Endothelial cell of umbilical vein (primary cell): ENCODE measurements around the gene FMNL2. TPM values are rescaled to one million over a fixed set of nuclear protein-coding genes. Genes with fewer than 3 reads are reported as not detected.

ENCODE experiments used
- BruUV-seq: library from RNA; stranded (reverse); fragments of 400-500 nt; replicated peaks from 2 replicates; lab custom pipeline; 2021; lab: Mats Ljungman, UMichigan
- CTCF ChIA-PET: fragments of 300-600, 350-600 bp; sonication (Branson Sonifier 250); formaldehyde crosslinking; loops from one replicate; lab custom pipeline; 2021; ENCODE audit warnings: antibody characterized with exemption, inconsistent platforms; lab: Charles Lee
- POLR2A ChIA-PET: fragments of 300-600, 350-600 bp; sonication (Branson Sonifier 250); formaldehyde crosslinking; loops from one replicate; lab custom pipeline; 2021; ENCODE audit warnings: antibody characterized with exemption, inconsistent platforms; lab: Charles Lee
- DNase-seq: peaks from one replicate; pipeline ENCODE4 v3.0.0-alpha.2; 2011; ENCODE audit warnings: low read depth, low spot score
- FAIRE-seq: peaks from 2 replicates; lab custom pipeline; 2011; peaks lifted over from hg19 to GRCh38; lab: Jason Lieb, UNC
- H2AFZ ChIP-seq: 2 replicates; pipeline ENCODE4 v1.6.0; 2012; ENCODE audit warnings: low read depth, low read length, control low read depth, inconsistent platforms
- H3K27ac ChIP-seq: 2 replicates; pipeline ENCODE4 v1.5.1; 2011; ENCODE audit warnings: low read depth, mild to moderate bottlenecking, control low read depth, low read length, moderate library complexity; ENCODE audit not compliant: insufficient read depth
- H3K27me3 ChIP-seq, 2 experiments: 2 replicates each; pipeline versions ENCODE4 v1.6.0 to v1.6.1; 2011; ENCODE audit warnings: low read length in 2 of 2, mixed read lengths in 1 of 2; ENCODE audit not compliant: control insufficient read depth in 2 of 2, insufficient read depth in 2 of 2
- H3K36me3 ChIP-seq, 2 experiments: 2 replicates in 1 of 2; 3 replicates in 1 of 2; pipeline ENCODE4 v1.5.1; 2011; ENCODE audit warnings: low read length in 2 of 2, mild to moderate bottlenecking in 1 of 2, moderate library complexity in 1 of 2; ENCODE audit not compliant: control insufficient read depth in 2 of 2, insufficient read depth in 2 of 2; ENCODE audit errors: extremely low read depth in 1 of 2
- H3K4me1 ChIP-seq: 3 replicates; pipeline ENCODE4 v1.5.1; 2011; ENCODE audit warnings: mild to moderate bottlenecking, low read length; ENCODE audit not compliant: control insufficient read depth, insufficient read depth; ENCODE audit errors: extremely low read depth
- H3K4me2 ChIP-seq: 2 replicates; pipeline ENCODE4 v1.6.1; 2011; ENCODE audit warnings: low read length, control low read depth, mixed read lengths; ENCODE audit not compliant: insufficient read depth
- H3K4me3 ChIP-seq, 3 experiments: fragments of 200-600 bp in 1 of 3; sonication (generic), shearing (Covaris generic) in 1 of 3; replicated peaks in 1 of 3; 2 replicates each; pipeline ENCODE4 v1.5.1; 2011 to 2016; ENCODE audit warnings: control low read depth in 3 of 3, low read length in 3 of 3, mild to moderate bottlenecking in 2 of 3, inconsistent platforms in 1 of 3, low read depth in 1 of 3, moderate library complexity in 1 of 3; ENCODE audit not compliant: insufficient read depth in 1 of 3
- H3K79me2 ChIP-seq: 2 replicates; pipeline ENCODE4 v1.6.0; 2012; ENCODE audit warnings: low read length, inconsistent platforms; ENCODE audit not compliant: control insufficient read depth, insufficient read depth
- H3K9ac ChIP-seq: replicated peaks from 2 replicates; pipeline ENCODE3; 2011; ENCODE audit warnings: low read length, control low read depth; ENCODE audit not compliant: insufficient read depth; ENCODE audit errors: extremely low read depth
- H3K9me1 ChIP-seq: replicated peaks from 3 replicates; pipeline ENCODE4 v1.6.0; 2011; ENCODE audit warnings: mild to moderate bottlenecking, low read length; ENCODE audit not compliant: control insufficient read depth, insufficient read depth; ENCODE audit errors: extremely low read depth
- H3K9me3 ChIP-seq: replicated peaks from 2 replicates; pipeline ENCODE4 v1.5.1; 2012; ENCODE audit warnings: low read length, inconsistent platforms; ENCODE audit not compliant: control insufficient read depth, insufficient read depth
- H4K20me1 ChIP-seq: replicated peaks from 2 replicates; pipeline ENCODE3; 2011; ENCODE audit warnings: mild to moderate bottlenecking, low read length; ENCODE audit not compliant: control insufficient read depth, insufficient read depth; ENCODE audit errors: extremely low read depth
- EZH2 ChIP-seq: IDR thresholded peaks from 2 replicates; pipeline ENCODE4 v1.6.1; 2012; ENCODE audit warnings: borderline replicate concordance, low read depth, mild to moderate bottlenecking, moderate library complexity, low read length, inconsistent platforms; ENCODE audit not compliant: severe bottlenecking
- FOS ChIP-seq: IDR thresholded peaks from 2 replicates; pipeline ENCODE4 v1.6.1; 2011; ENCODE audit warnings: mild to moderate bottlenecking, low read length, moderate library complexity, borderline replicate concordance; ENCODE audit not compliant: insufficient read depth
- GATA2 ChIP-seq: IDR thresholded peaks from 2 replicates; pipeline ENCODE4 v1.7.0; 2011; ENCODE audit warnings: low read depth, mild to moderate bottlenecking, moderate library complexity, mixed read lengths, low read length; ENCODE audit not compliant: insufficient read length, insufficient read depth
- JUN ChIP-seq: IDR thresholded peaks from 2 replicates; pipeline ENCODE4 v1.6.1; 2011; ENCODE audit warnings: borderline replicate concordance, low read depth; ENCODE audit not compliant: insufficient read length, insufficient read depth
- MYC ChIP-seq: IDR thresholded peaks from one replicate; pipeline ENCODE4 v1.6.1; 2011; ENCODE audit warnings: mild to moderate bottlenecking, low read depth, low read length
- POLR2A ChIP-seq: IDR thresholded peaks from 2 replicates; pipeline ENCODE4 v1.6.1; 2012; ENCODE audit warnings: low read depth, mild to moderate bottlenecking, control low read depth, low read length
- POLR2AphosphoS5 ChIP-seq: IDR thresholded peaks from 2 replicates; pipeline ENCODE4 v1.6.1; 2012; ENCODE audit warnings: low read depth, mild to moderate bottlenecking, control low read depth, low read length, moderate library complexity; ENCODE audit not compliant: insufficient read depth
- dilution Hi-C: fragments of 300-500 bp; cut with MboI; formaldehyde crosslinking; loops from one replicate; pipeline ENCODE4 v1.15.0; 2019; ENCODE audit warnings: low sequenced_read_pairs; ENCODE audit not compliant: extremely low pct_ligation_motif_present
- intact Hi-C: fragments of 100-400 bp; cut with micrococcal nuclease; formaldehyde crosslinking; loops from one replicate; pipeline ENCODE4 v1.10.0; 2022
- polyA plus RNA-seq, 4 experiments: library from polyadenylated mRNA; depleted of rRNA in 3 of 4; stranded (reverse) in 3 of 4; unstranded in 1 of 4; fragments of >200 nt; gene quantifications; 2 replicates each; pipeline versions ENCODE4 v1.2.1 to v1.2.3, GENCODE V29; 2011 to 2012; ENCODE audit warnings: missing spikeins in 1 of 4
- total RNA-seq: library from RNA; stranded (reverse); gene quantifications from 2 replicates; pipeline ENCODE4 v1.2.3, GENCODE V29; 2021
- TF ChIP-seq, protein P1 (sequence below): IDR thresholded peaks from 2 replicates; pipeline ENCODE4 v1.6.1; 2011; ENCODE audit not compliant: insufficient read depth, insufficient read length
- TF ChIP-seq, protein P2 (sequence below), 2 donors: IDR thresholded peaks; 1 replicate in 1 of 2; 2 replicates in 1 of 2; pipeline ENCODE4 v1.5.1; 2011; ENCODE audit warnings: low read length in 2 of 2, mild to moderate bottlenecking in 2 of 2, moderate library complexity in 2 of 2, control low read depth in 1 of 2, inconsistent platforms in 1 of 2, low read depth in 1 of 2; ENCODE audit not compliant: insufficient read depth in 1 of 2; ENCODE audit errors: extremely low read depth in 1 of 2

FMNL2 gene
- total and polyA plus RNA-seq, 2 donors (not counting 3 experiments of a cell fraction or from before 2014, with no cell fraction given), result 8.3 to 28.0 TPM

DNA sequence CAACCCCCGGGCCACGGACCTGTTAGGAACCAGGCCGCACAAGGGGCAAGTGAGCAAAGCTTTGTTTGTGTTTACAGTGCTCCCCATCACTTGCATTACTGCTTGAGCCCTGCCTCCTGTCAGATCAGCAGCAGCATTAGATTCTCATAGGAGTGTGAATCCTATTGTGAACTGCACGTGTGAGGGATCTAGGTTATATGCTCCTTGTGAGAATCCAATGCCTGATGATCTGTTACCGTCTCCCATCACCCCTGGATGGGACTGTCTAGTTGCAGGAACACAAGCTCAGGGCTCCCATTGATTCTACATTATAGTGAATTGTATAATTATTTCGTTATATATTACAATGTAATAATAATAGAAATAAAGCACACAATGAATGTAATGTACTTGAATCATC lies 125.6 kb downstream of the FMNL2 start:
- no peaks in the 10 kb centered on the region for H3K27me3 ChIP-seq
- H3K9me3 ChIP-seq, result no peaks in the 10 kb centered on the region
- peaks cover 10% of the 10 kb centered on the region for H3K79me2 ChIP-seq
- no peaks in the 10 kb centered on the region for H3K9me1 ChIP-seq
- no TSS peak for BruUV-seq
- no peak overlapping the region for H3K4me2 ChIP-seq
- intact Hi-C loops, result no loop called here
- no peak for FAIRE-seq
- no peak for TF ChIP-seq EZH2
- TF ChIP-seq GATA2, result no peak
- TF ChIP-seq FOS, result no peak
- no peak for TF ChIP-seq POLR2AphosphoS5
- TF ChIP-seq JUN, result no peak
- no peak for TF ChIP-seq MYC
- TF ChIP-seq, protein P1, sequence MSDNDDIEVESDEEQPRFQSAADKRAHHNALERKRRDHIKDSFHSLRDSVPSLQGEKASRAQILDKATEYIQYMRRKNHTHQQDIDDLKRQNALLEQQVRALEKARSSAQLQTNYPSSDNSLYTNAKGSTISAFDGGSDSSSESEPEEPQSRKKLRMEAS, result no peak
- no peak for TF ChIP-seq POLR2A
- TF ChIP-seq, protein P2, sequence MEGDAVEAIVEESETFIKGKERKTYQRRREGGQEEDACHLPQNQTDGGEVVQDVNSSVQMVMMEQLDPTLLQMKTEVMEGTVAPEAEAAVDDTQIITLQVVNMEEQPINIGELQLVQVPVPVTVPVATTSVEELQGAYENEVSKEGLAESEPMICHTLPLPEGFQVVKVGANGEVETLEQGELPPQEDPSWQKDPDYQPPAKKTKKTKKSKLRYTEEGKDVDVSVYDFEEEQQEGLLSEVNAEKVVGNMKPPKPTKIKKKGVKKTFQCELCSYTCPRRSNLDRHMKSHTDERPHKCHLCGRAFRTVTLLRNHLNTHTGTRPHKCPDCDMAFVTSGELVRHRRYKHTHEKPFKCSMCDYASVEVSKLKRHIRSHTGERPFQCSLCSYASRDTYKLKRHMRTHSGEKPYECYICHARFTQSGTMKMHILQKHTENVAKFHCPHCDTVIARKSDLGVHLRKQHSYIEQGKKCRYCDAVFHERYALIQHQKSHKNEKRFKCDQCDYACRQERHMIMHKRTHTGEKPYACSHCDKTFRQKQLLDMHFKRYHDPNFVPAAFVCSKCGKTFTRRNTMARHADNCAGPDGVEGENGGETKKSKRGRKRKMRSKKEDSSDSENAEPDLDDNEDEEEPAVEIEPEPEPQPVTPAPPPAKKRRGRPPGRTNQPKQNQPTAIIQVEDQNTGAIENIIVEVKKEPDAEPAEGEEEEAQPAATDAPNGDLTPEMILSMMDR (IDR thresholded peaks at IDR 0.05; ENCODE audit: extremely low read depth in 1 of 2, insufficient read depth in 1 of 2, low read depth in 1 of 2, low read length in 2 of 2), result no peak
- dilution Hi-C loops, result no loop called here
- no peaks in the 10 kb centered on the region for H3K36me3 ChIP-seq
- no peak for DNase-seq
- H3K4me3 ChIP-seq, result no peak overlapping the region
- H4K20me1 ChIP-seq, result no peaks in the 10 kb centered on the region
- H3K4me1 ChIP-seq, result no peaks in the 10 kb centered on the region
- no peak overlapping the region for H3K9ac ChIP-seq
- ChIA-PET POLR2A (no interaction called here), CTCF (interaction anchor here (1.4 to 1.8 kb wide), 2 partner anchors 14 to 15 kb away, joined by 3 to 5 read pairs; no protein-coding TSS in a partner anchor)
- no peak overlapping the region for H2AFZ ChIP-seq
- H3K27ac ChIP-seq, result no peak overlapping the region
